ENCODE data around the gene YES1.

DNA sequence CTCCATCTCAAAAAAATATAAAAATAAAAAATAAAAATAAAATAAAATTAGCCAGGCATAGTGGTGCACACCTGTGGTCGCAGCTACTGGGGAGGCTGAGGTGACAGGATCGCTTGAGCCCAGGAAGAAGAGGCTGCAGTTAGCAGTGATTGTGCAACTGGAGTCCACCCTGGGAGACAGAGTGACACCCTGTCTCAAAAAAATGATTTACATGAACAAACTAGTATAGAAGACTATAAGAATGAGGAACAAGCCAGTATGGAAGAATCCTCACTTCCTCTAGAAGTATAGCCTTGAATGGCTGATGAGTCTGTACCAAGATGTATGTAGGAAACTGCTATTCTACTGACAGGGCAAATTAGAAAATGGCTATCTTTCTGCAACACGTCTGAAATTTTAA, 10.9 kb downstream of the YES1 start:
- TF ChIP-seq CTCF (IDR thresholded peaks at IDR 0.05; ENCODE audit: low read length) (no peak), EZH2 (IDR thresholded peaks at IDR 0.05; ENCODE audit: borderline replicate concordance, low read length) (no peak)
